OCI-LY7 (cell line): ENCODE results near the gene DPYD. TPM values are rescaled to one million over a fixed set of nuclear protein-coding genes. Genes with fewer than 3 reads are reported as not detected.

Source experiments
- BruUV-seq: library from RNA; stranded (reverse); fragments of 400-500 nt; replicated peaks from 2 replicates; lab custom pipeline; 2021; lab: Mats Ljungman, UMichigan
- CTCF ChIA-PET: fragments of 300-600 bp; sonication (Branson Sonifier 250); formaldehyde crosslinking; loops from one replicate; lab custom pipeline; 2022; ENCODE audit warnings: antibody characterized with exemption; ENCODE audit not compliant: unreplicated experiment; lab: Charles Lee
- POLR2A ChIA-PET: fragments of 300-600 bp; sonication (Branson Sonifier 250); formaldehyde crosslinking; loops from one replicate; lab custom pipeline; 2022; ENCODE audit warnings: antibody characterized with exemption; lab: Charles Lee
- DNase-seq: peaks from one replicate; pipeline ENCODE4 v3.0.0-alpha.2; 2015; ENCODE audit warnings: low spot score
- H2AFZ ChIP-seq: fragments of 200-600 bp; sonication (generic), shearing (Covaris generic); 2 replicates; pipeline ENCODE4 v1.6.1; 2014; ENCODE audit warnings: mild to moderate bottlenecking, antibody characterized with exemption, low read length, moderate library complexity
- H3K27ac ChIP-seq: fragments of 200-600 bp; sonication (generic); 2 replicates; pipeline ENCODE4 v1.5.1; 2014; ENCODE audit warnings: mixed run types, low read depth, mild to moderate bottlenecking, moderate library complexity, low read length, inconsistent platforms; ENCODE audit not compliant: poor library complexity, severe bottlenecking
- H3K36me3 ChIP-seq: fragments of 200-600 bp; sonication (generic); 2 replicates; pipeline ENCODE4 v1.6.1; 2014; ENCODE audit warnings: mild to moderate bottlenecking, antibody characterized with exemption, low read length, moderate library complexity, mixed read lengths; ENCODE audit not compliant: insufficient read depth
- H3K4me1 ChIP-seq: fragments of 200-600 bp; sonication (generic); 2 replicates; pipeline ENCODE4 v1.5.1; 2014; ENCODE audit warnings: mild to moderate bottlenecking, low read length; ENCODE audit not compliant: insufficient read depth, poor library complexity, severe bottlenecking
- H3K4me2 ChIP-seq: fragments of 200-600 bp; sonication (generic); 2 replicates; pipeline ENCODE4 v1.6.1; 2014; ENCODE audit warnings: mild to moderate bottlenecking, low read length
- H3K4me3 ChIP-seq: fragments of 200-600 bp; sonication (generic); 2 replicates; pipeline ENCODE4 v1.5.1; 2014; ENCODE audit warnings: mild to moderate bottlenecking, low read depth, low read length; ENCODE audit not compliant: poor library complexity, severe bottlenecking
- H3K79me2 ChIP-seq: fragments of 200-600 bp; sonication (generic); 2 replicates; pipeline ENCODE4 v1.6.1; 2016; ENCODE audit warnings: low read depth, mild to moderate bottlenecking, low read length, moderate library complexity, mixed read lengths; ENCODE audit not compliant: insufficient read depth
- H3K9me2 ChIP-seq: fragments of 200-600 bp; sonication (generic); 2 replicates; pipeline ENCODE4 v1.6.1; 2016; ENCODE audit warnings: mild to moderate bottlenecking, low read length, mixed read lengths; ENCODE audit not compliant: insufficient read depth
- H3K9me3 ChIP-seq: fragments of 200-600 bp; sonication (generic); 2 replicates; pipeline ENCODE4 v1.6.1; 2014; ENCODE audit warnings: mild to moderate bottlenecking, mixed run types, low read length, mixed read lengths
- H4K20me1 ChIP-seq: fragments of 200-600 bp; sonication (generic); 2 replicates; pipeline ENCODE4 v1.6.1; 2014; ENCODE audit warnings: mild to moderate bottlenecking, antibody characterized with exemption, low read length, moderate library complexity, mixed read lengths; ENCODE audit not compliant: insufficient read depth
- CTCF ChIP-seq: fragments of 200-600 bp; sonication (generic); conservative IDR thresholded peaks from 2 replicates; pipeline ENCODE4 v1.5.1; 2014; ENCODE audit warnings: mild to moderate bottlenecking, antibody characterized with exemption, low read length, moderate library complexity, mixed read lengths
- EZH2phosphoT487 ChIP-seq: fragments of 200-600 bp; sonication (generic); IDR thresholded peaks from 2 replicates; pipeline ENCODE4 v1.6.1; 2018; ENCODE audit warnings: low read depth, borderline replicate concordance, mild to moderate bottlenecking, mixed run types, antibody characterized with exemption, low read length, moderate library complexity, mixed read lengths
- intact Hi-C: fragments of 100-400 bp; cut with micrococcal nuclease; formaldehyde crosslinking; loops from one replicate; pipeline ENCODE4 v1.10.0; 2022; ENCODE audit not compliant: unreplicated experiment
- total RNA-seq, 2 experiments: library from RNA; depleted of rRNA in 1 of 2; stranded (reverse); fragments of >200 nt in 1 of 2; shearing (Covaris generic) in 1 of 2; gene quantifications; 2 replicates each; pipeline ENCODE4 v1.2.3, GENCODE V29; 2014 to 2022

DPYD gene
- total RNA-seq, 2 experiments from 2014 or later: 5.5 to 13.4 TPM

DNA sequence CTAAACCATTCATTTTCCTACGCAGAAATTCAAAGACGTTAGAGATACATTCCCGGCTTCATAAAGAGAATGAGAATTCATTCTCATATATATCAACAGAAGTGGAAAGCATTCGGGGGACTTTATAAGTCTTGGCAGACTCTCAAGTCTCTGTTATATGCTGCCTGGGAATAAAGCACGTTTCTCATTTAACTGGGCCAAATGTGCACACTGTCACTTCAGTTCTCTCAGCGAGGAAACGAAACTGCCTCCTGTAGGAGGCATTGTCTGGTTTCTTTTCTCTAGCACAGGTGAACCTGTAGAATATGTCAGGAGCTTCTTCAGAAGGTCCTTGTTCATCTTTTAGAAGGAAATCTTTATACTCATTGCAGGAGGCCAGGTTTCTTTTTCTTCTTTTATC, 831.7 kb downstream of the DPYD start:
- ChIA-PET CTCF (no interaction called here), POLR2A (no interaction called here)
- Histone ChIP-seq H3K4me2 (no peak overlapping the region), H2AFZ (no peak overlapping the region), H3K9me2 (no peaks in the 10 kb centered on the region), H3K4me3 (no peak overlapping the region), H3K9me3 (no peaks in the 10 kb centered on the region), H4K20me1 (no peaks in the 10 kb centered on the region), H3K36me3 (no peaks in the 10 kb centered on the region), H3K27ac (no peak overlapping the region), H3K4me1 (no peaks in the 10 kb centered on the region), H3K79me2 (no peaks in the 10 kb centered on the region)
- TF ChIP-seq EZH2phosphoT487: no peak
- no peak for TF ChIP-seq CTCF
- no TSS peak for BruUV-seq
- no peak for DNase-seq
- intact Hi-C loops: no loop called here

DNA sequence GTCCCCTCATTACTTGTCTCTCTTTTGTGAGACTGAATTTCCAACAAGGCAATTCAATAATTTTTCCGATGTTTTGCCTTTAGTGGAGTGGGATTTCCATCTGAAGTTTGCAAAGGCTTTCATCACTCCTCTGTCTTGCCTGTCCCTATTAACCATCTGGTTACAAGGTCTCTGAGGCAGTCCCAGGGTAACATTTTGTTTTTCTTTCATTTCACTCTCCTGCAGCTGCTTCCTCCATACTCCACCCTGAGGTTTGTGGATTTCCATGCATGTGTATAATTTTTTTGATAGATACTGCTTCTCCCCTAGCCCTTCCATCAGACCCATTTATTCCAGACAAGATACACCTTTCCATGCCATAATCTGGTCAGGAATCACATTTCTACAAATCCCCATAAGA, 832.4 kb downstream of the DPYD start:
- Histone ChIP-seq H2AFZ (no peak overlapping the region), H3K4me1 (no peaks in the 10 kb centered on the region), H3K79me2 (no peaks in the 10 kb centered on the region), H3K9me2 (no peaks in the 10 kb centered on the region), H4K20me1 (no peaks in the 10 kb centered on the region), H3K27ac (no peak overlapping the region), H3K4me3 (no peak overlapping the region), H3K36me3 (no peaks in the 10 kb centered on the region), H3K9me3 (no peaks in the 10 kb centered on the region), H3K4me2 (no peak overlapping the region)
- intact Hi-C loops: no loop called here
- TF ChIP-seq EZH2phosphoT487 (no peak), CTCF (no peak)
- ChIA-PET CTCF (no interaction called here), POLR2A (no interaction called here)
- BruUV-seq: no TSS peak
- DNase-seq: no peak

DNA sequence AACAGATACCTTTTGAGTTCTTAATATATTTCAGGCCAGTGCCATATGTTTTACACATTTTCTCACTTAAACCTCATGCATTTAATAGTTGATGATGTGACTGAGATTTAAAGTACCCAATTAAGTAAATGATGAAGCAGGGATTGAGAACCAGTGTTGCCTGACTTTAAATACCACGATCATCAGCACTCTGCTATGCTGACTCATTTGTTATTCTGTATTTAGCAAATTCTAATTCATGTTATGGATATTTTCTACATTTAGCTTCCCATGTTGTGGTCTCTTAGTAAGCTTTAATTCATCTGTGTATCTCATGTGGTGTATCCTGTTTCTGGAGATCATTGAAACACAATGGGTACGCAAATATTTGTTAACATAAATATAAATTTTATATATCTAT, 836.3 kb downstream of the DPYD start:
- no peaks in the 10 kb centered on the region for H3K4me1 ChIP-seq
- intact Hi-C loops: no loop called here
- no peaks in the 10 kb centered on the region for H3K9me2 ChIP-seq
- no peak for TF ChIP-seq EZH2phosphoT487
- no peak for TF ChIP-seq CTCF
- H3K79me2 ChIP-seq: no peaks in the 10 kb centered on the region
- no peak overlapping the region for H3K4me3 ChIP-seq
- H3K27ac ChIP-seq: no peak overlapping the region
- H3K4me2 ChIP-seq: no peak overlapping the region
- BruUV-seq: no TSS peak
- DNase-seq: no peak
- H2AFZ ChIP-seq: no peak overlapping the region
- H3K9me3 ChIP-seq: no peaks in the 10 kb centered on the region
- ChIA-PET POLR2A (no interaction called here), CTCF (no interaction called here)
- no peaks in the 10 kb centered on the region for H3K36me3 ChIP-seq
- H4K20me1 ChIP-seq: no peaks in the 10 kb centered on the region
